Mucosa of gallbladder (tissue), 1 donor: Measurements from ENCODE around the gene KRT85. TPM values are rescaled to one million over a fixed set of nuclear protein-coding genes. Genes with fewer than 3 reads are reported as not detected.
"Not testable (repeated sequence)": the region's sequence is repeated elsewhere in the genome, so short reads cannot be mapped to it uniquely, and the experiment has no call there.

Experiments used
- DNase-seq: peaks from one replicate; pipeline ENCODE4 v3.0.0-alpha.2; 2020; ENCODE audit warnings: low spot score
- total RNA-seq: library from RNA; stranded (reverse); gene quantifications from one replicate; pipeline ENCODE4 v1.2.1, GENCODE V29; 2021
- donor health status: DM: no; HTN: no; CAD: no.

The KRT85 gene
- total RNA-seq: not detected

GRCh38 chr12:52366738-52367485 lies at the start of gene KRT85:
Gene KRT85, minus strand, starts transcription at chr12:52367481. Its CDS starts 76 bp downstream, at chr12:52367405.
- no peak for DNase-seq

GRCh38 chr12:52416795-52417194 lies 49.5 kb upstream of the KRT85 start:
- DNase-seq: no peak

GRCh38 chr12:52415870-52416750 lies 48.8 kb upstream of the KRT85 start:
- peak; percentile 69 for DNase-seq

GRCh38 chr12:52414936-52415335 lies 47.7 kb upstream of the KRT85 start:
- no peak for DNase-seq

GRCh38 chr12:52413782-52414345 lies 46.6 kb upstream of the KRT85 start:
- DNase-seq: no peak

GRCh38 chr12:52413202-52413601 lies 45.9 kb upstream of the KRT85 start:
- DNase-seq: no peak

GRCh38 chr12:52411815-52412214 lies 44.5 kb upstream of the KRT85 start:
- DNase-seq: no peak

GRCh38 chr12:52410589-52411248 lies 43.4 kb upstream of the KRT85 start:
- DNase-seq: not testable (repeated sequence)

GRCh38 chr12:52407918-52408317 lies 40.6 kb upstream of the KRT85 start:
- no peak for DNase-seq

GRCh38 chr12:52405922-52406385 lies 38.7 kb upstream of the KRT85 start, which contains the start of gene KRT82:
Gene KRT82, minus strand, starts transcription at chr12:52406335. Its CDS starts 58 bp downstream, at chr12:52406277.
- no peak for DNase-seq

- no peak for DNase-seq
Measured at GRCh38 chr12:52404951-52405350, 37.7 kb upstream of the KRT85 start.

GRCh38 chr12:52403561-52403960 lies 36.3 kb upstream of the KRT85 start:
- DNase-seq: no peak

GRCh38 chr12:52402873-52403540 lies 35.7 kb upstream of the KRT85 start:
- no peak for DNase-seq

GRCh38 chr12:52402377-52402776 lies 35.1 kb upstream of the KRT85 start:
- DNase-seq: no peak

GRCh38 chr12:52401926-52402325 lies 34.6 kb upstream of the KRT85 start:
- DNase-seq: no peak

GRCh38 chr12:52401526-52401925 lies 34.2 kb upstream of the KRT85 start:
- DNase-seq: no peak

GRCh38 chr12:52400906-52401305 lies 33.6 kb upstream of the KRT85 start:
- no peak for DNase-seq

GRCh38 chr12:52399756-52400155 lies 32.5 kb upstream of the KRT85 start:
- no peak for DNase-seq

- DNase-seq: no peak
Measured at GRCh38 chr12:52398176-52398575, 30.9 kb upstream of the KRT85 start.

- DNase-seq: no peak
Measured at GRCh38 chr12:52396656-52397055, 29.4 kb upstream of the KRT85 start.

- DNase-seq: peak; percentile 24
Measured at GRCh38 chr12:52395761-52396434, 28.6 kb upstream of the KRT85 start.
